Measurements from ENCODE around the gene GID8.
"Not testable (repeated sequence)": the region's sequence is repeated elsewhere in the genome, so short reads cannot be mapped to it uniquely, and the experiment has no call there.

Gene GID8

DNA sequence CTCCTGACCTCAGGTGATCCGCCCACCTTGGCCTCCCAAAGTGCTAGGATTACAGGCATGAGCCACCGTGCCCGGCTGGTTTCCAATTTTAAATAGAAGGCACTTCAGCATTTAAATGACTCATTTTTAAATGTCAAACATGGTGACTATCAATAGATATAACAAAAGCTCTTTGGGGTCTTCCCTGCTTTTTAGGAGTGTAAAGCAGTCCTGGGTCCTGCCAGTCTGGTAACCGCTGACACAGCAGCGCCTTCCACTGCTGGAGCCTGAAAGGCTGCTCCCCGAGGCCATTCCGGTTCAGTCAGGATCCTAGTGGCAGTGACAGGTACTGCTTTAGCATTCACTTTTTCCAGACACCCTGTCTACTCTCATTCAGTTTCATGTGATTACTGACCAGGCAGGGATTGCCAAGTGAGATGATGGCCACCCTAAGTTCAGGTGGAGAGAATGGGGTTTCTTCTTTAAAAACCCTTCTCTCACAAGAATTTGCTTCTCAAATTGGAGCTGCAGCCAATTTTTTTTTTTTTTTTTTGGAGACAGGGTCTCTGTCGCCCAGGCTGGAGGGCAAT is 16.7 kb upstream of the GID8 start:
- peak in 1 of 2 donors; percentile 29 for DNase-seq (ENCODE audit: low read depth in 1 of 2, low spot score in 1 of 2)

DNA sequence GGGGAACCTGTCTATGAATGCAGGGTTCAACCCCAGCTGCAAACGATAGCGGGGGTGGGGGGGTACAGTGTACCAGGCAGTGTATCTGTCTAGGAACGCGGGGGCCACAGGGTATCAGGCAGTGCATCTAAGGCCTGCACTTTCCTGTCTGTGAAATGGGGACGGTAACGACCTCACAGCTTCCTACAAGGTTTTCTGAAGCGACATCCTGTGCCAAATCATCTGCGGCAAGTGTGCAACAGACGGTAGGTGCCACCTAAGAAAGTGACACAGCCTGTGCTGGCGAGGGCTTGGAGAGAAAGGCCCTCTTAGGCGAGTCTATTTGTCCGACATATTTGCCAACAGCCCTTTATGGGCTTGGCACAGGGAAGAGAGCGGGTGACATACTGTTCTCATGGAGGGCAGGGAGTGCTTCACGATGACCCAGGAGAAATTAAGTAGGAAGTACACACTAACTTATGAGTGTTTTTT is 15.5 kb upstream of the GID8 start:
- peak in 1 of 2 donors; percentile 20 for DNase-seq (ENCODE audit: low read depth in 1 of 2, low spot score in 1 of 2)

DNA sequence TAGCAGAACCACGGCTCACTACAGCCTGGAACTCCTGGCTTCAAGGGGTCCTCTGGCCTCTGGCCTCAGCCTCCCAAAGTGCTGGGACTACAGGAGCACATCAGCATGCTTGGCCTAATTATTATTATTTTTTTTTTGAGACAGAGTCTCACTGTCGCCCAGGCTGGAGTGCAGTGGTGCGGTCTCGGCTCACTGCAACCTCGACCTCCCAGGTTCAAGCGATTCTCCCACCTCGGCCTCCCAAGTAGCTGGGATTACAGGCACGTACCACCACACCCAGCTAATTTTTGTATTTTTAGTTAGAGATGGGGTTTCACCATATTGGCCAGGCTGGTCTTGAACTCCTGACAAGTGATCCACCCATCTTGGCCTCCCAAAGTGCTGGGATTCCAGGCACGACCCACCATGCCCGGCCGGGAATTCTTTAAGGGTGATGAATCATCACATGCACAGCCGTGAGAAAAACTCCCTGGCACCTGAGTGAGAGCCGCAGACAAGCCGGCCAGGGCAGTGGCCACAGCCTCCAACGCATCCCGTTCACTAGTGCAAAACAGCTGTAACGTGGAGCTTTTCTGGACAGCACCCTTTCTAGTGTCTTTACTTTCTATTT is 14.8 kb upstream of the GID8 start:
- DNase-seq (ENCODE audit: low read depth in 1 of 2, low spot score in 1 of 2) = not testable (repeated sequence)

DNA sequence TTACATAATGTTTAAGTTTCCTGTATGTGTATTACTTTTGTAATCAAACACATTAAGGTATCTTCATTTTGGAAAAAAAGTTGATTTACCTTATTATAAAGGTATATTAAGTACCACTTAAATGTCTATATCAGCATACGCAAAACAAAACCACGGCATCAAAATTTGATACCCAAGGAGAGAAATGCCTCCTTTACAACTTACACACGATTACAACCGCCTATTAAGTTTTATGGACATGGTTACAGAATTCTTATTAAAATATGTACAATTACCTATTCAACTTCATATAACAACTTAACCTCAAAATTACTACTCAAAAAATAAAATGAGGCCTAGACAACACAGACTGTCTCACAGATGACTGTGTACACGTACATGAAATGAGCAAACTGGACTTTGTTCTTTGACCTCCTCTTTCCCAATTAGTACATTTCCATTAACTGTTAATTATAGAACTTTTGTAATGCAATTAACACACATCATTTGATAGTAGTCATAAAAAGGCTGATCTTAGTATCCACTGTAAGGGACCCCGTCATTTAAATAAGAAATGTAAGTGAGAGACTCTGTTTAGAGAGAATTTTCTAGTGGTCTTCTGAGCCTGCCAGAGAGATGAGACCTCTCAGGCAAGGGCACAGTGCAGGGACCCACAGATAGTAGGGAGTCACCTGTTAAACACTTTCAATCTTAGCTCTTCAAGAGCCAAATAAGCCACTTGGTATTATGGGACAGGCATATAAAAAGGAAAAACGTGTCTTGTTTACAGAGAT is 14.1 kb upstream of the GID8 start:
- no peak for DNase-seq (ENCODE audit: low read depth in 1 of 2, low spot score in 1 of 2)

DNA sequence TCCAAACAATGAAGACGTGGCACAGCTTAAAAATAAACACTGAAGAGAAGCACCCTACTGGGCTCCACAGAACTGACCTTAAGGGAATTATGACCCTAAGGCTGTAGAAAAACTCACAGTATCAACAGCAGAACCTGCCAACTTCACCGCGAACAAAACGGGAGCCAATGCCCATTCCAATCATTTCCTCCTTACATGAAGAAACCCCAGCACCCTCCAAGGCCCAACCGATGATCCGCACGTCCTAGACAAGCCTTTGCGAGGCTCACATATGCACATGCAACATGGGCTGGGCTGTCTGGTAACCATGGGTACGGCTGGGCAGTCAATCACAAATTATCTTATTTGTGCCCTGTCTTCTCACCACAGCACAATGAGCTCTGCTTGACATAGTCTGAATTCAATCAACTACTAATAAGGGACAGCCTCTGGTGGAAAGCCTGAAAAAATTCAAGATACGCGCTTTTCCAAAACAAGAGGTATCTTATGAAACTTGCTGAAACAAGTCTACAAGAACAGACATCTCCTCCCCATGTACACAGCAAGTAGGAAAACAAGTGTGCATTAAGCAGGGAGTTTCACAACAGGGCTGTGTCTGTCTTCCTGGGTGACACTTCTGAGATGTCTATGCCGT is 13.4 kb upstream of the GID8 start:
- DNase-seq (ENCODE audit: low read depth in 1 of 2, low spot score in 1 of 2) = no peak

DNA sequence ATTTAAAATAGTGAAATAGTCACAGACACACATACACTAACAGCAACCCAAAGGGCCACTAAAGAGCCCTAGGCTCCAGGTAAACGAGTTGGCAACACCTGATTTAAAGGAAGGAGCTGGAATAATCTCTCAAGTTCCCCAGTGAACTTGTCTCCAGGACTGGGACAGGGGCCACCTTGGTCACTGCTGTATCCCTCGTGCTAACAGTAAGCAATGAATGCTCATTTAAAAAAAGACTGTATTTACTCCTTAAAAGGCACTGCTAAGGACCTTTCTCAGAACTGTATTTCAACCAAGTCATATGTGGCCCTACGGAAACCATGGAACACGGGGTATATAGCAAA is 12.9 kb upstream of the GID8 start:
- DNase-seq (ENCODE audit: low read depth in 1 of 2, low spot score in 1 of 2) = no peak

DNA sequence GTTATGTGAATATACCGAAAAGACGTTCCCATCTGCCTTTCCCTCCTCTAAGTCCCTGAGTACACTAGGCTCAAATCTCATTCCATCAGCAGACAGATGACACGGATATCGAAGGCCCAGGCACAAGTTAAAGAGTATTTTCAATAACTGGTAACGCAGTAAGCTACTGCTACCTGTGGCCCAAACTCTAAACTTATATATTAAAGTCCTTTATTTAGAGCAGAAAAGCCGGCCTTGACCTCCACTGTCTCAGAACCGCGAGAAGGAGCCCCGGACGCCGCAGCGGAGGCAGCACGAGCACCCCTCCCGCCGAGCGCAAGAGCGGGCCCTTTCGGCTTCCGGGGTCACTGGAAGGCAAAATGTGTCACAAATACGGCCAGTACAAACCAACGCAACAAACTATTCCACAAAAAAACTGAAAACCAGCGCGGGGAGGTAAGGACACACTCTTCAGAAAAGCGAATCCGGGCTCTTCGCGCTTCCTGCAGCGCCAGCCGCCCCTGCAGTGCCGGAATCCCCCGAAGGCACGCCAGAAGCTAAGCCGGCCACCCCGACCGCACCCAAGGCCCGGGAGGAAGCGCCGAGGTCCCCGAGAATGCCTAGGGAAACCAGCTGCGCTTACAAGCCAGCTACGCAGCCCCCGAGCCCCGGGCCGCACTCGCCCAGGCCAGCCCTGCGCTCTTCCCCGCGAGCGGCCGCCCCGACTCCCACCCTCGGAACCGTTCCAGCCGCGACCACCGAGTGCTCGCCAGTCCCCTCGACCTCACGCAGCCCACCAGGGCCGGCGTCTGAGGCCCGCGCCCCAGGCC is 12.3 kb upstream of the GID8 start:
- no peak for DNase-seq (ENCODE audit: low read depth in 1 of 2, low spot score in 1 of 2)

DNA sequence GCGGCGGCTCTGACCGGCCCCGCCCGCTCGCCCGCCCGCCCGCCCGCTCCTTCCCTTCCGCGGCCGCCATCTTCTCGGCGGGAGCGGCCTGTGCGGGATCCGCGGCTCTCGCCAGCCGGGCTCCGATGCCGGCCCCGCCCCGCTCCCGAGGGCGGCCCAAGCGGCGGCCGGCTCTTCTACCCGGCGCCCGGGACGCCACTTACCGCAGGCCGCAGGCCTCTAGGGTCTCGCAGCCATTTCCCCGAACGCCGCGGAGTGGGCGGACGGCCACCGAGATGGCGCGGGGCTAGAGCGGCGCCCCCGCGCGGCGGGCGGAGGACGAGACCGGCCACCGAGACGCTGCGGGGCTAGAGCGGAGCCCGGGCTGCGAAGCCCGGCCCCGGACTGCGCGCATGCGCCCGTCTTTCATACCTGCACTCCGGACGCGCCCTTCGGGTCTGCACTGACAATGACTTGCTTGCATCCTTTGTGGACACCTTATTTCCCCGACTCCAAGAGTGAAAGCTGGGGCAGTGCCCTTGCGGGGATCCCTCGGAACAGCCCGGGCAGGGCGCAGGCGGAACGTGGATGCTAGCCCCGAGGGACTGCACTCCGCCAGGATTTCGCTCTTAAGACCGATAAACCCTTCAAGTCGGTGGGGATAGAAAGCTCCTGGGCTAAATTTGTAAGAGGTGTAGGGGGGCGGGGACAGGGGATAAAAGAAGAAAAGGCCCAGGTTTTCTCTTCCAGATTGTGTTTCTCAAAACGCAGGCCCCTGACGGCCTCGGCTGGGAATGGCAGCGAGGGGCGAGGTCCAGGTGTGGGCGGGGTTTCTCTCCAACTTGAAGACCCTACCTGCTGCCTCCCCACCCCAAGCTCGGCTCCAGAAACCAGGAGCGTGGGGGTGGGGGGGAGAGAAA is 11.5 kb upstream of the GID8 start, which contains the start of gene DIDO1:
Gene DIDO1, minus strand, starts transcription at position 277 of the 899 bp plus-strand sequence.
- peak; percentile 84 to 87 for DNase-seq (ENCODE audit: low read depth in 1 of 2, low spot score in 1 of 2)

DNA sequence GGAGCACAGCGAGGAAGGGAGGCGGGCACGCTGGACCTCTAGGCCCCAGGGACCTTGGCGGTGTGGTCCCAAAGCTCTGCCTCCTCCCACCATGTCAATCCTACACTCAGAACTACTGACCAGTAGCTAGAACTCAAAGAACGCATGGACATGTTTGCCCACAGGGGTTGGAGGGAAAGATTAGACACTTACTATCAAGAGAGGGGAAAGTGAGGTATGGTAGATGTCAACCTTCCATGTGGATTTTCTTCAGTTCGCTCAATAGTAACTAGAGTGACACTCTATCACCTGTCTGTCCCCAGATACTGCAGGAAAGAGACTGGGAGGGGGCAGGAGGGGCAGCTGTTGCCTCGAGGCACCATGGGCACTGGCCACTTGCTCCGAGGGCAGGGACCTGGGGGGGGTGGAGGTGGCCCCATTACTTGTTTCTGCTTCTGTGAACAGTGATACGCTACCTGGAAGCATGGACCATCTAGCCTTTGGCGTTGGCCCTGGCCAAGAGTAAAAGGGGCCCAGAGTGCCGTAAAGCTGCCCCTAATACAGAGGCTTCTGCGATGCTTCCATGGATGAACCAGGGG is 10.7 kb upstream of the GID8 start:
- no peak for DNase-seq (ENCODE audit: low read depth in 1 of 2, low spot score in 1 of 2)

DNA sequence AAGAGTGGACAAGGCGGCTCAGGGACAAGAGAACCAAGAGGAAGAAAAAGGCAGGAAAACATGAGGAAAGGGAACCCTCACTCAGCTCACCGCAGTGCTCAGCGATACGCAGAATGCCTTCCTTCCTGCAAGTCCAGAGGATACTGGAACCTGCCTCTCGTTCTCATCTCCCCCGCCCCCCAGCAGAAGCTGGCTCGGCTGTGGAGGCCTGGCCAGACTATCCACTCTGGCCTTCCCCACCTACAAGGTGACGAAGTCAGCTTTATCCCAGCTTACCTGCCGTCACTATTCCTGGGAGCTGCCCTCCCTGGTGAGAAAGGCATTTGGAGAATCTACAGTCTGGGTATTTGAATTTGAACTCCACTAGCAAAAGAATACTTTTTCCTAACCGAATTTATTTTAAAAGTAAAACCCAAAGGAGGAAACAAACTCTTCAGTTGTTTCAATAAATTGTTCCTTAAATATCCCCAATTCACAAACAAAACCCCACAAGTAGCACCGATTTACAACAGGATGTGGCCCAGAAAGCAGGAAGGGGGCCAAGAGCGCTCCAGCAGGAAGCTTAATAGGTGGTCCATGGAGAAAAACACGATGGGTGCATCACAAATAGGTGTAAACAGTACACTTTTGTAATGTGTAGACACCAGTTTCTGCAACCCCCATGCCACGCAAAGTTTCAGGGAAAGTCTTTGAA is 9.6 kb upstream of the GID8 start:
- DNase-seq (ENCODE audit: low read depth in 1 of 2, low spot score in 1 of 2) = no peak

DNA sequence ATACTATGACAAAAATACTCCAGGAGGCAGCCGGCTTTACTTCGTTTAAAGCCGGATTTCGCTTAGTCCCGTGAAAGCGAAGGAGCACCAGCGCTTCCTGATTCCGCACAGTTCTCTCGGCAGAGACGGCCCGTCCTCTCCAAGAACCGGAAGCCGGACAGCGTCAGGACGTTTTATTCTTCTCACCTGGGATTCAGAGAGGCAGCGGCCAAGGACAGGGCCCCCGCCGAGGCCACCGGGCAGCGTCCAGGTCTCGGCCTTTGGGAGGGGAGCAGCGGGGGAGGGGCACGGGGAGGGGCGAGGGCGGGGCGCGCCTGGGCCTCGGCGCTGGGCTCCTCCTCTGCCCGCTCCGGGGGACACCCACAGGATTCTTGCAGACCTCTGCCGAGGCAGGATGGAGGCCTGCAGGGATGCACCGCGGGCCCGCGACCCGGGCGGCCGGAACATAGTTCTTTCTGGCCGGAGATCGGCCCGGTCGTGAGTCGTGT is 8.9 kb upstream of the GID8 start:
- DNase-seq (ENCODE audit: low read depth in 1 of 2, low spot score in 1 of 2) = no peak

DNA sequence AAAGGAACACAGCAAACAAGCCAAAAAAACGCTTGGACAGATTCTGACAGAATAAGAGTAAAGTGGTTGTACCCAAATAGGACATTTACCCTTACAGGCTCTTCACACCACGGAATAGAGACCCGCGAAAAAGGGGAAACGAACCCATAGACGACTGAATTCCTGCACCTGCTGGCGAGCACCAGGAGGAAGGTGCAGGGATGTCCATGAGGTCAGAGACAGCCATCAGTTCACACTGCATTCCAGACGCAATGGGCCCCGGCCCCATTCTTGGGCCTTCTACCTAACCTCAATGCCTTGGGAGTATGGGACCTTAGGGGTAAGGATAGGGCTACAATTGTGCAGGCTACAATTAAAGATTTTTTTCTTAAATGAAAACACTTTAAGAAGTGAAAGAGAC is 6.5 kb upstream of the GID8 start:
- no peak for DNase-seq (ENCODE audit: low read depth in 1 of 2, low spot score in 1 of 2)

DNA sequence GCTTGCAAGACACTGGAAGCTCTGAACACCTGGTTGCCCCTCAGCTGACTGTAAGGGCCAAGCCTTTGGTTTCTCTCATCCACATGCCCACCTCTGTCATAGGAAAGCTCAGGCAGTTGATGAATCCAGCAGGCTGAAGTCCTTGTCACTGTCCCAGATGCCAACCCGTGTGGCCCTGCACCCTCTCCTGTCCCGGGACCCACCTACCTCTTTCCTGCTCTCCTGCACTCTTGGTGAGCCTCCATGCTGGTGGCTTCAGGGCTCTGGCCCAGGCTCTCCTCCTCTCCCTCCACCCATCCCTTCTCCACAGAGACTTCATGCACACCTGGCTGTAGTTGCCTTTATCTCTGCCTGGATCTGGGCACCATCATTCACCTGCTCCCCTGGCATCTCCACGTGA is 4.0 kb upstream of the GID8 start:
- DNase-seq (ENCODE audit: low read depth in 1 of 2, low spot score in 1 of 2) = no peak

DNA sequence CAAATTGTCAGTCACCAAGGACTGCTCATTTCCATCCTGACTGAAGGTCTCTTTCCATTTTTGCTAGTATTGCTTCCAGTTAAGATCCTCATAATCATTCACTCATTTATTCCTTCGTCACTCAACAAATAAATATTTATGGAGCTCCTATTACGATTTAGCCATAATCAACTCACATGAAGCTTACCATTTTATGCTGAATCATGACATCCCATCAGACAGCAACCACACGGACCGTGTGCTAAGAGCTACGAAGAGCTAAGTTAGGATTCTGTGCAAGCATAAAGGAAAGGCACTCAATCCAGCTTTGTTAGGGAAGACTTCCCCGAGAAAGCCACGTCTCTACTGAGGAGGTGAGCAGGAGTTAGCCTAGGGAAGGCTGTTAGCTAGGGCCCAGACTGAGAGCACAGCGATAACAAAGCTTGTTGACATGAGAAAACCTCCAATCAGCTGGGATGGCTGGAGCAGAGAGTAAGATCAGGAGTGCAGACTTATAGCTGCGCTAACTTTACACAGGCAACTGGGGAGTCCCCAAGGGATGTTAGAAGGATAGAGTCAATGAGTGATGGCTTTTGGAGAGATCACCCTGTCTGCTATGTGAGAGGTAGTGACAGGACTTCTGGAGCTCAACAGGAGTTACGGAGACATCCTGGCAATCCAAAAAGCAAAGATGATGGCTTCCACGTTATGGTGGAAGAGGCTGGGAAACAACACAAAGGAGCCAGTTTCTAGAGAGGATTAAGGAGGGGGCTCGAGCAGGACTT is 2.6 kb upstream of the GID8 start:
- DNase-seq (ENCODE audit: low read depth in 1 of 2, low spot score in 1 of 2) = no peak

DNA sequence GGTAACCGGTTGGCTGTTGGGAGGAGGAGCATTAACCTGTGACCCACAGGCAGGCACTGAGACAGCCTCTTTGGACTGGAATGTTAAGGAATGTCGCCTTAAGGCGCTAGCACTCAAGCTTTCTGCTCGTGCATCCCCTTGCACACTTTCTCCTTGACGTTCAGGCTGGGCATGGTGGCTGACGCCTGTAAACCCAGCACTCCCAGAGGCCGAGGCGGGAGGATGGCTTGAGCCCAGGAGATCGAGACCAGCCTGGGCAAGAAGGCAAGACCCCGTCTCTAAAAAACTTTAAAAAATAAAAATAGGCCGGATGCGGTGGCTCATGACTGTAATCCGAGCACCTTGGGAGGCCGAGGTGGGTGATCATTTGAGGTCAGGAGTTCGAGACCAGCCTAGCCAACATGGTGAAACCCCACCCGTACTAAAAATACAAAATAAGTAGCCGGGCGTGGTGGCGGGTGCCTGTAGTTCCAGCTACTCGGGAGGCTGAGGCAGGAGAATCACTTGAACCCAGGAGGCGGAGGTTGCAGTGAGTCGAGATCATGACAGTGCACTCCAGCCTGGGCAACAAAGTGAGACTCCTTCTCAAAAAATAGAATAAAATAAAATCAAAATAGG is 1.9 kb upstream of the GID8 start:
- no peak for DNase-seq (ENCODE audit: low read depth in 1 of 2, low spot score in 1 of 2)

DNA sequence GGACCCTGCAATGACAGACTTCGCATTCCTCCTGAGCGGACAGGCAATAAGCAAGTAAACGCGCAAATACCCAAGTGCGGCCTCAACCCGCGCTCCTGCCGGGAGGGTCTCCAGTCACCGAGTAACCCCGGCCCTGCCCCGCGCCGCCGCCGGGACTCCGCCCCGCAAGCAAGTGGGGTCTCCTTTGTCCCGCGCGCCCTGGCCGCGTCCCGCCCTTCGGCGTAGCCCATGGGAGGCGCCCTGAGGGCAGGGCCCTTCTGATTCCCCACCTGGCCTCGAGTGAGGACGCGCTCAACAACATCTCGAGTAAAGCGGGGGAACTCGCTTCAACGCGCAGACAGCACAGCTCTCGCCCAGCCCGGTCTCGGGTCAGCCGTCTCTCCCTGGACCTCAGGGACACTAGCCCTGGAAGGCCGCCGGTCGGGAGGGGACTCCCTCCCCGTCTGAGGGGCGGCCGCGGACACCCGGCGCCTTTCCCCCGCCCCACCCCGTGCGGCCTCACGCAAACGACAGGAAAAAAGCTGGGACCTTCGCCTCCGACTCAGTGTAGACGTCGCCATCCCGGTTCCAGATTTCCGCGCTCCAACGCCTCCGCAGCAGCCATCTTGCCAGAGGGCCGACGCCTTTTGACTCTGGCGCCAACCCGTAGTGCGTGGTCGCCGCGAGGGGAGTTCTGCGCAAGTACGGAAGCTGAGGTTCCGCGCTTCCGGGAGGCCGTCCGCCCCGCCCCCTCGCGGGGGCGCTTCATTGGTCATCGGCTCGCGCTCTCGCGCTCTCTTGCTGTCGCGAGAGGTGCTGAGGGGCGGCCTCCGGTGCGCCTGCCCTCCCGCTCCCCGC is 461 bp upstream of the GID8 start:
- DNase-seq (ENCODE audit: low read depth in 1 of 2, low spot score in 1 of 2) = peak; percentile 97

DNA sequence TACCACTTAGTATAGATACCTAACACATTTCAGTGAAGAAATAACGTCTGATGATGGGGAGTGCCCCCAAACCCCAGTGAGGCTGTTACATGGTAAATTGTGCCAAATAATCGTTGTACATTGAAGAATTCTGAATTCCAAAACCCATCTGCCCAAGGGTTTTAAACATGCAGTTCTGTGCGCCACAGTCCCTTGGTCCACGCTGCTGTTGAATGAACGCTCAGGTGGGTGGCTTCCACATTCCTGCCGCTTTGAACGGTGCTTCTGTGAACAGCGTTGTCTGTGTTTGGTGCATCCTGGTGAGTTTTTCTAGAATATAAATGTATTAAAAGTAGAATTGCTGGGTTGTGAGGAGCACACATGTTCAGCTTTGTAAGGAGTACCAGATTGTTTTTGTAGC is 2.9 kb downstream of the GID8 start:
- no peak for DNase-seq (ENCODE audit: low read depth in 1 of 2, low spot score in 1 of 2)

Measured in stimulated activated CD4-positive, alpha-beta T cell treated with anti-CD3 and anti-CD28 coated beads, Interleukin-15, amount 100 ng/mL, for 1 hour (primary cell).